Measurements from ENCODE around the gene PODNL1. TPM values are rescaled to one million over a fixed set of nuclear protein-coding genes. Genes with fewer than 3 reads are reported as not detected.

Gene PODNL1
- total and polyA plus RNA-seq, 2 of the 13 experiments (the other 11 are each of a cell fraction or from before 2014, with no cell fraction given) = 0.18 TPM; not detected in 1

DNA sequence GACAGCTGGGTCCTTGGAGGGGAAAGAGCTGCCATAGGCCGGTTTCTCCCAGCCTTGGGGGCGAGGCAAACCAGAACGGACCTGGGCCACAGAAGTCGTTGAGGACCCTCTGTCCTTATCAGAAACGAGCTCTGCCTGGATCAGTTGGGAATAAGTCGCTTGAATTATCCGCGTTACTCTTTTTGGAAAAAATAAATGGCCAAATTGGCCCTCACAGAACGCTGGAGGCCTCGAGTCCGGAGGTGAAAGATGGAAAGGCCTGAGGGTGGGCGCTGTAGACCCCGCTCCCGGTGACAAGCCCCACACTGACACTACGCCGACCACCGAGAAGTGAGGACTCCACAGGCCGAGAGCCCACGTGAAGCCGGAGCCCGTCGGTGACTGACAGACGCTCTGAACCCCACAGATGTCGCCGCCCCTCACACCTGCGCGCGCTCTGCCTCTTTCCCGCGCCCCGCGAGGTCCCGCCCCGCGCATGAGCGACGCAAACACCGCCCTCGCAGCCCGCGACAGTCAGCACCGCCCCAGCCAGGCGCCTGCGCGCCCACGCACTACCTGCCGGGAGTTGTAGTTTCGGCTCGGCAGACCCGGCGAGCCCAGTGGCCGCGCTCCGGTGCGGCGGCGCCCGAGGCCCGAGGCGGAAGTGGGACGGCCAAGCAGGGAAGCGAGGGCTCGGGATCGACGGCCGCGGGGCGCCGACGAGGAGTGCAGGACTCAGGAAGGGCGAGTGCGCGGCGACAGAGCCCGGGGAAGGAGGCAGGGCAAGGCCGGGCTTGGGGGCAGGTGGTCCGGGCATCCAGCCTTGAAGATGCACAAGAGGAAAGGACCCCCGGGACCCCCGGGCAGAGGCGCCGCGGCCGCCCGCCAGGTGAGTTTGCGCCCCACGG, 32.3 kb downstream of the PODNL1 start, which contains the start of the genes BRME1 and CC2D1A (continued):
- TF ChIP-seq MZF1 (CRISPR knock-in tag; IDR thresholded peaks at IDR 0.05; ENCODE audit: borderline replicate concordance) = no peak
- TF ChIP-seq ZSCAN29 (CRISPR knock-in tag; conservative IDR thresholded peaks at IDR 0.05) = no peak; the same call in 1 of the 2 replicates
- TF ChIP-seq FOXM1 (CRISPR knock-in tag; IDR thresholded peaks at IDR 0.05) = no peak
- no peak for TF ChIP-seq PTBP1 (IDR thresholded peaks at IDR 0.05; ENCODE audit: low read depth, low read length, poor library complexity, severe bottlenecking)
- 0 out of 2 replicates have a peak, but pooled peaks have one; percentile 62 for TF ChIP-seq SATB2 (CRISPR knock-in tag; IDR thresholded peaks at IDR 0.05)
- TF ChIP-seq, protein P1, sequence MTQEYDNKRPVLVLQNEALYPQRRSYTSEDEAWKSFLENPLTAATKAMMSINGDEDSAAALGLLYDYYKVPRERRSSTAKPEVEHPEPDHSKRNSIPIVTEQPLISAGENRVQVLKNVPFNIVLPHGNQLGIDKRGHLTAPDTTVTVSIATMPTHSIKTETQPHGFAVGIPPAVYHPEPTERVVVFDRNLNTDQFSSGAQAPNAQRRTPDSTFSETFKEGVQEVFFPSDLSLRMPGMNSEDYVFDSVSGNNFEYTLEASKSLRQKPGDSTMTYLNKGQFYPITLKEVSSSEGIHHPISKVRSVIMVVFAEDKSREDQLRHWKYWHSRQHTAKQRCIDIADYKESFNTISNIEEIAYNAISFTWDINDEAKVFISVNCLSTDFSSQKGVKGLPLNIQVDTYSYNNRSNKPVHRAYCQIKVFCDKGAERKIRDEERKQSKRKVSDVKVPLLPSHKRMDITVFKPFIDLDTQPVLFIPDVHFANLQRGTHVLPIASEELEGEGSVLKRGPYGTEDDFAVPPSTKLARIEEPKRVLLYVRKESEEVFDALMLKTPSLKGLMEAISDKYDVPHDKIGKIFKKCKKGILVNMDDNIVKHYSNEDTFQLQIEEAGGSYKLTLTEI (CRISPR knock-in tag; conservative IDR thresholded peaks at IDR 0.05) = no peak
- no peak for TF ChIP-seq KDM6A (CRISPR knock-in tag; IDR thresholded peaks at IDR 0.05; ENCODE audit: low read depth)
- peak; percentile 94; the same call in 1 of the 2 replicates for TF ChIP-seq EED (CRISPR knock-in tag; IDR thresholded peaks at IDR 0.05)
- TF ChIP-seq ZMAT3 (CRISPR knock-in tag; conservative IDR thresholded peaks at IDR 0.05) = peak; percentile 97
- TF ChIP-seq, protein P2, sequence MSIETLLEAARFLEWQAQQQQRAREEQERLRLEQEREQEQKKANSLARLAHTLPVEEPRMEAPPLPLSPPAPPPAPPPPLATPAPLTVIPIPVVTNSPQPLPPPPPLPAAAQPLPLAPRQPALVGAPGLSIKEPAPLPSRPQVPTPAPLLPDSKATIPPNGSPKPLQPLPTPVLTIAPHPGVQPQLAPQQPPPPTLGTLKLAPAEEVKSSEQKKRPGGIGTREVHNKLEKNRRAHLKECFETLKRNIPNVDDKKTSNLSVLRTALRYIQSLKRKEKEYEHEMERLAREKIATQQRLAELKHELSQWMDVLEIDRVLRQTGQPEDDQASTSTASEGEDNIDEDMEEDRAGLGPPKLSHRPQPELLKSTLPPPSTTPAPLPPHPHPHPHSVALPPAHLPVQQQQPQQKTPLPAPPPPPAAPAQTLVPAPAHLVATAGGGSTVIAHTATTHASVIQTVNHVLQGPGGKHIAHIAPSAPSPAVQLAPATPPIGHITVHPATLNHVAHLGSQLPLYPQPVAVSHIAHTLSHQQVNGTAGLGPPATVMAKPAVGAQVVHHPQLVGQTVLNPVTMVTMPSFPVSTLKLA (IDR thresholded peaks at IDR 0.05) = no peak
- TF ChIP-seq, protein P3, sequence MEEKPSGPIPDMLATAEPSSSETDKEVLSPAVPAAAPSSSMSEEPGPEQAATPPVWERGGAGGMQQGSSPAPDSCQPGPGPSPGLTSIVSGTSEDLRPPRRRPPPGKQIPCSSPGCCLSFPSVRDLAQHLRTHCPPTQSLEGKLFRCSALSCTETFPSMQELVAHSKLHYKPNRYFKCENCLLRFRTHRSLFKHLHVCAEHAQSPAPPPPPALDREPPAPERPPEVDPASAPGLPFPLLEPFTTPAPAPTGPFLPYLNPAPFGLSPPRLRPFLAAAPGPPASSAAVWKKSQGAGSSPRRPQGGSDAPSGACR (CRISPR knock-in tag; IDR thresholded peaks at IDR 0.05) = no peak
- no peak for TF ChIP-seq ZNF264 (CRISPR knock-in tag; IDR thresholded peaks at IDR 0.05)
- TF ChIP-seq MIER2 (CRISPR knock-in tag; IDR thresholded peaks at IDR 0.05) = 0 out of 2 replicates have a peak, but pooled peaks have one; percentile 42
- no peak for TF ChIP-seq ZNF761 (CRISPR knock-in tag; conservative IDR thresholded peaks at IDR 0.05)
- no peak for TF ChIP-seq HDAC6 (IDR thresholded peaks at IDR 0.05; ENCODE audit: low read depth, low read length)
- TF ChIP-seq, protein P4, sequence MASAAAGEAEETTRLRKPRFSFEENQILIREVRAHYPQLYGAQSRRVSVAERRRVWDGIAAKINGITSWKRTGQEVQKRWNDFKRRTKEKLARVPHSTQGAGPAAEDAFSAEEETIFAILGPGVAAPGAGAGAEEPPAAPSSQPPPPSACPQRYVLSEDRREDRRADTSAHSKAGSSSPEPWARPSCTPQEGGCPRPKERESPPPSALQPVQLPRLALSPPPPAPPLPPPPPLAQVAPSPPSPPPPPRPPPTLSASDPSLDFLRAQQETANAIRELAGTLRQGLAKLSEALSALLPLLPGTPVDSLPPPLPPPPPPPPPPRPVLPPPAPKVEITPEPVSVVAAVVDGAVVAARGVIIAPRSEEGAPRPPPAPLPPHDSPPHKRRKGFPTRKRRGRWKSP (CRISPR knock-in tag; IDR thresholded peaks at IDR 0.05) = peak; percentile 90; the same call in 1 of the 2 replicates
- TF ChIP-seq ZNF34 (CRISPR knock-in tag; IDR thresholded peaks at IDR 0.05; ENCODE audit: borderline replicate concordance) = no peak
- peak; percentile 93 for TF ChIP-seq ZNF776 (CRISPR knock-in tag; IDR thresholded peaks at IDR 0.05)
- no peak for TF ChIP-seq TCF12 (IDR thresholded peaks at IDR 0.05)
- 0 out of 2 replicates have a peak, but pooled peaks have one; percentile 69 for TF ChIP-seq TCF12 (CRISPR knock-in tag; IDR thresholded peaks at IDR 0.05)
- peak; percentile 83; the same call in 1 of the 2 replicates for TF ChIP-seq ZNF614 (CRISPR knock-in tag; IDR thresholded peaks at IDR 0.05; ENCODE audit: borderline replicate concordance)
- TF ChIP-seq, protein P5, sequence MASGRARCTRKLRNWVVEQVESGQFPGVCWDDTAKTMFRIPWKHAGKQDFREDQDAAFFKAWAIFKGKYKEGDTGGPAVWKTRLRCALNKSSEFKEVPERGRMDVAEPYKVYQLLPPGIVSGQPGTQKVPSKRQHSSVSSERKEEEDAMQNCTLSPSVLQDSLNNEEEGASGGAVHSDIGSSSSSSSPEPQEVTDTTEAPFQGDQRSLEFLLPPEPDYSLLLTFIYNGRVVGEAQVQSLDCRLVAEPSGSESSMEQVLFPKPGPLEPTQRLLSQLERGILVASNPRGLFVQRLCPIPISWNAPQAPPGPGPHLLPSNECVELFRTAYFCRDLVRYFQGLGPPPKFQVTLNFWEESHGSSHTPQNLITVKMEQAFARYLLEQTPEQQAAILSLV (CRISPR knock-in tag; IDR thresholded peaks at IDR 0.05; ENCODE audit: borderline replicate concordance) = peak; percentile 94
- TF ChIP-seq ZNF766 (CRISPR knock-in tag; IDR thresholded peaks at IDR 0.05; ENCODE audit: borderline replicate concordance) = peak; percentile 83; the same call in 1 of the 2 replicates
